GM18868 (cell line): ENCODE results near the gene ARHGAP15.
"Not testable (repeated sequence)": the region's sequence is repeated elsewhere in the genome, so short reads cannot be mapped to it uniquely, and the experiment has no call there.

ENCODE experiments used
- ATAC-seq: cut with Tn5 transposase; IDR thresholded peaks from one replicate; pipeline ENCODE4 v1.9.1; 2021; ENCODE audit warnings: mild to moderate bottlenecking, moderate library complexity; ENCODE audit not compliant: unreplicated experiment

Gene ARHGAP15

GRCh38 chr2:143128681-143129580, at the start of gene ARHGAP15:
TSS of gene ARHGAP15 (plus strand) at chr2:143129419.
- ATAC-seq: peak; percentile 89

- no peak for ATAC-seq
These were observed 47.6 kb upstream of the ARHGAP15 start for GRCh38 chr2:143081616-143082015.

- peak; percentile 78 for ATAC-seq
These were observed 45.6 kb upstream of the ARHGAP15 start for GRCh38 chr2:143083636-143084035.

DNA sequence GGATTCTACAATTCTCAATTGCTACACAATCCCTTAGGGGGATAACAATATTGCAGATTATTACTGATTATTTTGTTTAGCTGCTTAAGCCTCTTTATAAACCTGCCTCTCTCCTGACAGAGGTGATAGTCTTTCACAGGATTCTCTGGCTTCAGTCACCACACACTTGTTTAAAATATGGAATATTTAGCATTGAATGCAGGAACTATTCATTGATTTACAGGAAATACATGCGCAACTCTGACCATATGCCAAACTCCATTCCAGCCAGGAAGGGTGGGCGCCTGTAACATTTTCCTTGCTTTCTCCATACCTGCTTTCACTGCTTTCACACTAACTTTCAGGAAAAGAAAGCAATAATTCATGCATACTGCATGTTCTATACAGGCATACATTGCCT, 44.8 kb upstream of the ARHGAP15 start:
- ATAC-seq: no peak

GRCh38 chr2:143085125-143085784, 44.0 kb upstream of the ARHGAP15 start:
- peak; percentile 40 for ATAC-seq

- ATAC-seq: no peak
These were observed 42.2 kb upstream of the ARHGAP15 start for GRCh38 chr2:143087033-143087432.

DNA sequence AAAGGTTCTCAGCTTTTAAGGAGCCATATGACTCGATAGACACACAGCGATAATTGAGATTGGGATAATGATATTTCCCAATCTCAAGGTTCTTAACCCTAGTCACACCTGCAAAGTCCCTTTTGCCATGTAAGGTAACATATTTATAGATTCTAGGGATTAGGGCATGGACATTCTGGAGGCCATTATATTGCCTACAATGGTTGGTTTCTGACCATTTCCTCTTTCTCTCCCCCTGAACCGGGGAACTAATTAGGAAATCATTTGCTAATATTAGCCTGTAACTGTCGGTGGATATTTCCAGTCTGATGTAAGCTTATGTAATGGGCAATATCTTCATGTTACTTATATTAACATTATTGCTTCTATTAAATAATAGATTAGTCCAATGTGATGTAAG, 40.8 kb upstream of the ARHGAP15 start:
- ATAC-seq: no peak

DNA sequence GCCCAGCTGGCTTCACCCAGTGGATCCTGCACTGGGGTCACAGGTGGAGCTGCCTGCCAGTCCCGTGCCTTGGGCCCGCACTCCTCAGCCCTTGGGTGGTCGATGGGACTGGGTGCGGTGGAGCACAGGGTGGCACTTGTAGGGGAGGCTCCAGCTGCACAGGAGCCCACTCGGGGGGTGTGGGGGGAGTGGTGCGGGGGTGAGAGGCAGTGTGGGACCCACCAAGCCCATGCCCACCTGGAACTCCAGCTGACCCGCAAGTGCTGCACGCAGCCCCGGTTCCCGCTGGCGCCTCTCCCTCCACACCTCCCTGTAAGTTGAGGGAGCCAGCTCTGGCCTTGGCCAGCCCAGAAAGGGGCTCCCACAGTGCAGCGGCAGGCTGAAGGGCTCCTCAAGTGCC, 39.7 kb upstream of the ARHGAP15 start:
- not testable (repeated sequence) for ATAC-seq

DNA sequence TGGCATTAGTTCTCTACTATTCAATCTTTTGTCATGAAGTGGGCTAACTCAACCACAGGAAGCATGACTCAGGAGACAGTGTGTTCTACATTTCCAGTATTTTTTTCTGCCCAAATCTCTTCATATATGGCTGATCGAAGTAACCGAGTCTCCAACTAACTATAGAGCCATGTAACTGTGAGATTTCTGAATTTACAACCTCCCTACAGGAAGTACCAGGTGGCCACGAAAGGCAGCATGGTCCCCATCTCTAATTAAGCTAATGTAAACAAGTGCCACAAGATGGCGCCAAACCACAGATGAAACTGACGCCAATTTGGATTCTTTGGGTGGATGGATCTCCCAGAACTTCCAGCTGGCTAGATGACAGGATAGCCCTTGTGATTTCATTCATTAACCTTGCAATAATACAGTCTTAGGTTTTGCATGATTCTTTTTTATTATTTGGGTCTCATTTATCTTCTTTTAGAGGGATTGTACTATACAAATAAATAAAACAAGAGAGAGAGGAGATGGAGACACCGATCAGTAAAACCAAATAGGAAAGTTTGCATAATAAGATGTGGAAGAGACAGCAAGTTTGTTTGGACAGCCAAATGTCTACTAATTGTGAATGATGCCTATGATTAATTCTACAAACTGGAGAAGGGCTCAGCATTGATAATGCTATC, 18.3 kb upstream of the ARHGAP15 start:
- ATAC-seq: peak; percentile 97

- no peak for ATAC-seq
These were observed 12.0 kb upstream of the ARHGAP15 start for GRCh38 chr2:143117225-143117624.

- ATAC-seq: no peak
These were observed 8.1 kb upstream of the ARHGAP15 start for GRCh38 chr2:143121079-143121478.

- ATAC-seq: no peak
These were observed 7.3 kb upstream of the ARHGAP15 start for GRCh38 chr2:143121957-143122356.

DNA sequence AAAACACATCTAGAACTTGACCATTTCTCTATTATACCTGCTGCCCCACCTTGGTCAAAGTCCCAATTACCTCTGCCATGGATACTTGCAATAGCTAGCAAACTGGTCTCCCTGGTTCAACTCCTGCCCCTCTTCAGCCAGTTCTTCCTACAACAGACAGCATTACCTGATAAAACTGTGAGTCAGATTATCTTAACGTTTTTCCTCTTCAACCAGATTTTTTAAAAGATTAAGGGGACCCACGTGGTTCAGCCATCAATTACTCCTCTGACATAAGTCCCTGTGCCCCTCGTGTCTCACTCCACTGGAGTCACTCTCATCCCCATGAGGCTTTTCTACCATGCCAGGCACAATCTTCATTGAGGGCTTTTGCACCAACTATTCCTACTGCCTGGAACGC, 5.3 kb upstream of the ARHGAP15 start:
- ATAC-seq: no peak

GRCh38 chr2:143124445-143124844, 4.8 kb upstream of the ARHGAP15 start:
- no peak for ATAC-seq

GRCh38 chr2:143125717-143126116, 3.5 kb upstream of the ARHGAP15 start:
- no peak for ATAC-seq

DNA sequence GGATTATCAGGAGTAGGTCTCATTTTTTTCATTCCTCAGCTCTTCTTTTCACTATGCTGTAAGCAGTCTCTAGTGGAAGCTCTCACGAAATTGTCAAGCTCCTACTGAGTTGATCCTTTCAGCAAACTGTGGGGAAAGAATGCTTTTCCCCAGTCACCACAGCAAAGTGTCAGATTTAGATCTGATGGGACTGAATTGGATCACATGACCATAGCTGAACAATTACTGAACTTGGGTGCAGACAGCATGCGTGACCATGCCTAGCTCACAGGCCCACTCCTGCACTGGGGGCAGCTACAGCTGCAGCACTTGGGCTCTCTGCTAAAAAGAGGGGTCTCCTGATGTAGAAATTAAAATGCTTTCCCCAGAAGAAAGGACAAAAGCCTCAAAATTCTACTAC, 3.1 kb downstream of the ARHGAP15 start:
- peak; percentile 39 for ATAC-seq

GRCh38 chr2:143133783-143134182, 4.6 kb downstream of the ARHGAP15 start:
- ATAC-seq: no peak

DNA sequence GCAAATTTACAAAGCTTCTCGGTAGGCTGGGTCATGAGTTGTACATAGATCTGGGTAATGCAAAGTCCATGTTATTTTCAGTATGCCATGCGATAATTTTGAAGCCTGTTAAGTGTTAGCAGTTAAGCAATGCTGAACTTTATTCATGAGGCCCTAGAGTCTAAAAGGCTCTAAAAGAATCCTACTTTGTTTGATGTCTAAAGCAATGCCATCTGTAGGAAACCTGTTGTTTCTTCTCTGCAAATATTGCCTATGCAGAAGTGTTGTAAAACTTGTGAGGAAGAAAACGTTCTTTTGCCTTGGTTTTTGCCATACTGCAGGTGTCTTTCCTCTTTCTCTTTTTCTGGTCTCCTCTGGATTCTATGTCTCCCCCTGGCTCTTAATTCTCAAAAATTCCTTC, 9.1 kb downstream of the ARHGAP15 start:
- ATAC-seq: no peak

GRCh38 chr2:143139835-143140393, 10.7 kb downstream of the ARHGAP15 start:
- peak; percentile 16 for ATAC-seq

GRCh38 chr2:143140864-143141661, 11.8 kb downstream of the ARHGAP15 start:
- ATAC-seq: peak; percentile 89
